Femur (tissue), 1 donor: ENCODE measurements around the gene NCR1.
A peak's percentile ranks its signal among the peaks of the same experiment; 100 is the strongest.
"Not testable (repeated sequence)": the region's sequence is repeated elsewhere in the genome, so short reads cannot be mapped to it uniquely, and the experiment has no call there.

ENCODE experiments used
- DNase-seq: peaks from one replicate; pipeline ENCODE4 v3.0.0-alpha.2; 2017

NCR1 gene

DNA sequence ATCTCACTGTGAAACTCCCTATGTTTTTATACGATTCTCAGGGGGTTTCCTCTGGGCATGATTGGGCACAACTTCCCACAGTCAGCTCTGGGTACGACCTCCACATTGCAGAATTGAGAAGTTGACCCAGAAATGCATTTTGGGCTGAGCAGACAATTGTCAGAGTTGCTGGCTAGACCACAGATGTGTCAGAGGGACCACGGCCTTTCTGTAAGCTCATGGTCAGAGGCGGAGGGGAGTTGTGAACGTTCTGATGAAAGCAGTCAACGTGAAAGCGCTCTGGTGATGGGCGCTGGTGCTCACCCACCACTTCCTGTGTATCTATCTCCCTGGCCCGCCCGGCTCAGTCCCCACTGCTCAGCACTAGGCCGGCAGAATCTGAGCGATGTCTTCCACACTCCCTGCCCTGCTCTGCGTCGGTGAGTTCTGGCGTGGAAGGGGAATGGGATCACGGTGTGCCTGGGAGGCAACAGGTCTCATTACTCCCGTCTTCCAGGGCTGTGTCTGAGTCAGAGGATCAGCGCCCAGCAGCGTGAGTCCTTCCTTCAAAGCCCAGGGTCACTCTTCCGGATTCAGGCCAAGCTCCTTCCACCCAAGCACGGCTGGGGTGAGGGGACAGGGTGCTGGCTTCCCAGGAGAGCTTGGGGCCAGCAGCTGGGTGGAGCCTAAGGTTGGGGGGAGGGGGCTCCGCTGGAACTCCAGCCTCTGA, at the start of gene NCR1:
NCR1 (plus strand) TSS at position 346 of the 709 bp plus-strand sequence; CDS start at position 386, 40 bp downstream.
- no peak for DNase-seq

- not testable (repeated sequence) for DNase-seq
Observed at GRCh38 chr19:54858476-54858875, 47.5 kb upstream of the NCR1 start.

DNA sequence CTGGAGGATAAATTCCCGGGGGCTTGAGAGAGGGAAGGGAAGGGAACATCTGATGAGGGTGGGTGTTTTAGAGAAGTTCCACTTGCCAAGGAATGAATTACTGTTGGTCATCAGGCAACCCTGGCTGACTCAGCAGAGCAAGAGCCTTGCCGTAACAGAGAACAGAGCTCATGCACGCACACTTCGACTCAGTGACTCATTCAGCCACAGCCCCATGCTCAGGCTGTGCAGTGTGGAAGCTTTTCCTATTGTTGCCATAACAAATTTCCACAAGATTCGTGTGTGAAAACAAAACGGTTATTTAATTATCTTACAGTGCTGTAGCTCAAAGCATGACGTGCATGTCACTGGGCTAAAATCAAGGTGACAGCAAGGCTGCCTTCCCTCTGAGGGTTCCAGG, 46.5 kb upstream of the NCR1 start:
- not testable (repeated sequence) for DNase-seq

GRCh38 chr19:54863459-54863858, 42.5 kb upstream of the NCR1 start:
- not testable (repeated sequence) for DNase-seq

- no peak for DNase-seq
Observed at GRCh38 chr19:54871696-54872095, 34.3 kb upstream of the NCR1 start.

GRCh38 chr19:54873990-54874389, 32.0 kb upstream of the NCR1 start, which contains the start of gene FCAR:
Gene FCAR (plus strand): TSS chr19:54874235. CDS start chr19:54874290, 55 bp downstream.
- peak; percentile 43 for DNase-seq

GRCh38 chr19:54875506-54875905, 30.4 kb upstream of the NCR1 start:
- DNase-seq = no peak

DNA sequence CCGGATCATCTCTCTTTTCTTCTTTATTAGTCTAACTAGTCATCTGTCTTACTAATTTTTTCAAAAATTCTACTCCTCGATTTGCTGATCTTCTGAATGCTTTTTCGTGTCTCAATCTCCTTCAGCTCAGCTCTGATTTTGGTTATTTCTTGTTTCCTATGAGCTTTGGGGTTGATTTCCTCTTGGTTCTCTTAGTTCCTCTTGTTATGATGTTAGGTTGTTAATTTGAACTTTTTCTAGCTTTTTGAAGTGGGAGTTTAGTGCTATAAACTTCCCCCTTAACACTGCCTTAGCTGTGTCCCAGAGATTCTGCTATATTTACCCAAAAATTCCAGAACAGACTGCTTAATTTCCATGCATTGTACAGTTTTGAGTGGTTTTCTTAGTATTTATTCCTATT, 28.5 kb upstream of the NCR1 start:
- no peak for DNase-seq

DNA sequence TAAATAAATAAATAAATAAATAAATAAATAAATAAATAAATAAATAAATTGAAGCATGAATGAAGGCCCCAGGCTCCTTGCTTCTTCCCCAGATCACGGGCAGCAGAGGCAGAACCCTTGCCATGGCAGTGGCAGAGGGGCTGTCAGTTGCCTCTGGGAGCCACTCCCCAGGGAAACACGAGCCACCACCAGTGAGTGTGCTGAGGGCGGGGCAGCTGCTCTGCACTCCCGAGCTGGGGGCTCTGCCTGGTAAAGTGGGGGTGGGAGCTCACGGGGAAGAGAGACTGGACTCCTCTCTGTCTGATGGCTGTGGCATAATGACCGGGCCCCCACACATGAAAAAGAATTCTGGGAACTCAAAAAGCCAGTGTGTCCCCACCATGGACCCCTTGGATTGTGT, 24.1 kb upstream of the NCR1 start:
- DNase-seq = no peak

DNA sequence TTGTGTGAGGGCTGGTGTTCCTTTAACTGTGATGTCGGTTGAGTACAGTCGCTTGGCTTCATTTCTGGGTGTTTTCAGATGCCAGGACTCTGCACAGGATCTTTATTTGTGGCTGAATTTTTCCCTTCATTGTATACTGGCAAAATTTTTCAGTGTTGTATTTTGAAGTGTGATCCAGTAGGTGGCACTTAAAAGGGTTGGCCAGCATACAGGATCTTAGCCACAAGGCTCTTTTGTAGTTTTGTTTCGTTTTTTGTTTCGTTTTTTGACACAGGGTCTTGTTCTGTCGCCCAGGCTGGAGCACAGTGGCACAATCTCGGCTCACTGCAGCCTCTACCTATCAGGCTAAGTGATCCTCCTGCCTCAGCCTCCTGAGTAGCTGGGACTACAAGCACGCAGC, 23.2 kb upstream of the NCR1 start:
- no peak for DNase-seq

GRCh38 chr19:54883228-54883627, 22.7 kb upstream of the NCR1 start:
- DNase-seq = no peak

GRCh38 chr19:54888239-54888638, 17.7 kb upstream of the NCR1 start:
- no peak for DNase-seq

- no peak for DNase-seq
Observed at GRCh38 chr19:54889566-54889965, 16.4 kb upstream of the NCR1 start.

GRCh38 chr19:54893406-54893805, 12.5 kb upstream of the NCR1 start:
- DNase-seq = no peak

- DNase-seq = not testable (repeated sequence)
Observed at GRCh38 chr19:54894106-54894505, 11.8 kb upstream of the NCR1 start.

DNA sequence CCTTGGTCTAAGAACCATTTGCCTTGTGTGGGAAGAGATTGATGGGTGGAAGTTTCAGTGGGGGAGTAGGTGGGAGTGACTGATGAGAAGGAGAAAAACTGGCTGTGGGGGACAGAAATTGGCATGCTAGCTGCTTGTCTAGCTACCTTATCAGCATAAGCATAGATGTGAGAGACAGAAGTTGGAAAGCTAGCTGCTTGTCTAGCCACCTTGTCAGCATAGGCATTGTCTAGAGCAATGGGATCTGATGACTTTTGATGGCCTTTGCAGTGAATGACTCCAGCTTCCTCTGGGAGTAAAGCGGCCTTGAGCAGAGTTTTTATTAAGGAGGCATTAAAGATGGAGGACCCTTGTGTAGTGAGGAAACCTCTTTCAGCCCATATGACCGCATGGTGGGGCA, 9.9 kb upstream of the NCR1 start:
- DNase-seq = no peak

DNA sequence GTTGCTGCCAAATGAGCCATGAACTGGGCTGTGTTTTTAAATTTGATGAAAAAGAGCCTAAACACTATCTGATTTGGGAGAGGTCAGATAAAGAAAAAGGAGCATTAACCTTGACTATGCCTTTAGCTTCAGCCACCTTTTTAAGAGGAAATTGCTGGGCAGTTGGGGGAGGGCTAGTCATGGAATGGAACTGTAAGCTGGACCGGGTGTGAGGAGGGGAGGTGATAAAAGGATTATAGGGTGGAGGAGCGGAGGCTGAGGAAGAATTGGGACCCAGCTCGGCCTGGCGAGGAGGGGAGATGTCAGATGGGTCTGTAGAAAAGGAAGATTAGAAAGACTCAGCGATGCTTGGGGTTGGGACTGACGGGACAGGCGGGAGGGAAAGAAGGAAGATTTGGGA, 7.3 kb upstream of the NCR1 start:
- DNase-seq = not testable (repeated sequence)

DNA sequence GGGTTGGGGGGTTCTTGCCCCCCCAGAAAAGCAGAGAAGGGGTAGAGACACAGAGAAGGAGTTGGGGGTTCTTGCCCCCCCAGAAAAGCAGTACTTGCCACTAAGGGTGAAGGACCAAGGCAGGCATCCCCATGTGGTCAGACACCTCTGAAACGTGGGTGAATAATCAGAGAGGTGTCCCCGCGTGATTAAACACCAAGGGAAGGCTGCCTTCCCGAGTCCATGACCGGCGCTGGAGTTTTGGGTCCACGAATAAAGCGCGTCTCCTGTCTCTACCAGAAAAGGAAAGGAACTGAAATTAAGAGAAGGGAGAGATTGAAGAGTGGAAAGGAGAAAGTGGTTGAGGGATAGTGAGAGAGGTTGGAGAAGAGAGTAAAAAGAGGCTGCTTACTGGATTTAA, 6.3 kb upstream of the NCR1 start:
- DNase-seq = not testable (repeated sequence)

DNA sequence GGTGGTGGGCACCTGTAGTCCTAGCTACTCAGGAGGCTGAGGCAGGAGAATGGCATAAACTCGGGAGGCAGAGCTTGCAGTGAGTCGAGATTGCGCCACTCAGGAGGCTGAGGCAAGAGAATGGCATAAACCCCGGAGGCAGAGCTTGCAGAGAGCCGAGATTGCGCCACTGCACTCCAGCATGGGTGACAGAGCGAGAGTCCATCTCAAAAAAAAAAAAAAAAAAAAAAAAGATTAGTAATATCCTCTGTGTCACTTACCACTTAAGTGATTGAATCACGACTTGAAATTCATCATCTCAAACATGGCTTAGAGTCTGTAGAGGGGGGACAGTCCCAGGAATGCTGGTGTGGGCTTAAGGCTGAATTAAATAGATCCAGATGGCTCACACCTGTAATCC, 4.8 kb upstream of the NCR1 start:
- DNase-seq = peak; percentile 34

DNA sequence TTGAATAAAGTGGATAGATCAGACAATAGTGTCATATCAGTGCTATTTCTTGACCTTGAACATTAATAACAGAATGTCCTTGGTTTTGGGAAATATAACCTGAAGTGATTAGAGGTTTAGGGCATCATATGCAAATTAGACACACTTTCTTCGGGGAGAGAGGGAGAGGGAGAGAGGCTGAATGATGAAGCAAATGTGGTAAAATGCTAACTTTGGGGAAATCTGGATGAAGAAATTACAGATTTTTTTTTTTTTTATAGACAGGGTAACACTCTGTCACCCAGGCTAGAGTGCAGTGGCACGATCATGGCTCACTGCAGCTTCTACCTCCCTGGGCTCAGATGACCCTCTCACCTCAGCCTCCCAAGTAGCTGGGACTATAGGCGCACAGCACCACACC, 3.9 kb upstream of the NCR1 start:
- no peak for DNase-seq

GRCh38 chr19:54903303-54903702, 2.6 kb upstream of the NCR1 start:
- no peak for DNase-seq

- DNase-seq = not testable (repeated sequence)
Observed at GRCh38 chr19:54904261-54904660, 1.7 kb upstream of the NCR1 start.

DNA sequence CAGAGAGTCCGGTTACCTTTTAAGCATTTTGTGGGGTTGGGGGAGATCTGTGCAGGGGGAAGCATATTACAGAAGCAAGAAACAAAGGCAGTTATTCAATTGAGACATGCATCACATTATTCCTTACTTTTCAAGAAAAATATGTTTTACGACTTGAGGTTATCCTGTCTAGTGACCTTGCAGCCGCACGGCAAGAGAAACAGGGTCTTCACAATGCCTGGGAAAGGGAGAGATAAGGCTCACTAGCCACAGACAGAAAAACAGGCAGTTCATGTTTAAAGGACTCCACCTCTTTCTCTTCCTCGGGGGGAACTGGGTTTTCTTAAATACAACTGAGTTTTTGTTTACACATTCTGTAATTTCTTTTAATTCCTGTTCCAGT, 536 bp upstream of the NCR1 start:
- no peak for DNase-seq

- no peak for DNase-seq
Observed at GRCh38 chr19:54906819-54907218, 871 bp downstream of the NCR1 start.

- DNase-seq = not testable (repeated sequence)
Observed at GRCh38 chr19:54907899-54908298, 2.0 kb downstream of the NCR1 start.
